RWPE1 (cell line): ENCODE results near the gene OTUD6A.
A peak's percentile ranks its signal among the peaks of the same experiment; 100 is the strongest.

Experiments used
- CTCF ChIA-PET: fragments of 350-600 bp; sonication (Branson Sonifier 250); formaldehyde crosslinking; extraction: SDS; loops from one replicate; lab custom pipeline; 2021; lab: Yijun Ruan, JAX
- POLR2A ChIA-PET: fragments of 400-600 bp; formaldehyde crosslinking; extraction: SDS; loops from one replicate; lab custom pipeline; 2020; ENCODE audit warnings: antibody characterized with exemption; ENCODE audit not compliant: low non-redundant PET; lab: Yijun Ruan, JAX
- DNase-seq: peaks from one replicate; pipeline ENCODE4 v3.0.0; 2012; ENCODE audit warnings: low spot score
- H3K27ac ChIP-seq: fragments of 450-650 bp; 2 replicates; pipeline ENCODE4 v1.5.1; 2017
- TF ChIP-seq, protein P1 (sequence below): fragments of 450-650 bp; conservative IDR thresholded peaks from 2 replicates; pipeline ENCODE4 v1.5.1; 2017; ENCODE audit warnings: low read depth, mild to moderate bottlenecking

The OTUD6A gene

DNA sequence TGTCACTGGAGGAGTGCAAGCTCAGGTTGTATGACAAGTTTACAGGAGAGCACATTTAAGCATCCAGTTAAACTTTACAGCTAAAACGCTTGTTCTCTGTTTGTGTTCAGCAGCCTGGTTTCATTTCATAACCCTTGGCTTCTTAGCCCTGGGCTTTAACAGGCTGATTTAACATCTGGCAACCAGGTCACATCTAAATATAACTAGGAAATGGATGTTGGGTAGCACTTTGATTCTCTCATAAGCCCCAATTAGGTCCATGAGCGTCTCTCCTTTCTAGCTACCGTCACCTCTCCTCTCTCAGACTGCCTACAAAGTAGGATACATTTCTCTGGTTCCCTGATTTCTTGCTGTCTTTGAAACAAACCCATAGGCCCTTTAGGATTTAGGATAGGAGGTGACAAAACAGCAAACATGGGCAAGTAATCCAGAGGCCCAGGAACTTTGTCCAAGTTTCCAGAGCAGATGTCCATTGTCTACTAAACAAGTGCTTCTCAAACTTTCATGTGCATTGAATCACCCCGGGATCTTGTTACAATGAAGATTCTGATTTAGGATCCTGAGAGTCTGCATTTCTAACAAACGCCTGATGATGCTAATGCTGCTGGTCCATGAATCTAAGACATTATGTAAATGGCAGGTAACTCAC is 22.5 kb downstream of the OTUD6A start:
- DNase-seq = no peak
- ChIA-PET POLR2A (no interaction called here), CTCF (no interaction called here)
- TF ChIP-seq, protein P1, sequence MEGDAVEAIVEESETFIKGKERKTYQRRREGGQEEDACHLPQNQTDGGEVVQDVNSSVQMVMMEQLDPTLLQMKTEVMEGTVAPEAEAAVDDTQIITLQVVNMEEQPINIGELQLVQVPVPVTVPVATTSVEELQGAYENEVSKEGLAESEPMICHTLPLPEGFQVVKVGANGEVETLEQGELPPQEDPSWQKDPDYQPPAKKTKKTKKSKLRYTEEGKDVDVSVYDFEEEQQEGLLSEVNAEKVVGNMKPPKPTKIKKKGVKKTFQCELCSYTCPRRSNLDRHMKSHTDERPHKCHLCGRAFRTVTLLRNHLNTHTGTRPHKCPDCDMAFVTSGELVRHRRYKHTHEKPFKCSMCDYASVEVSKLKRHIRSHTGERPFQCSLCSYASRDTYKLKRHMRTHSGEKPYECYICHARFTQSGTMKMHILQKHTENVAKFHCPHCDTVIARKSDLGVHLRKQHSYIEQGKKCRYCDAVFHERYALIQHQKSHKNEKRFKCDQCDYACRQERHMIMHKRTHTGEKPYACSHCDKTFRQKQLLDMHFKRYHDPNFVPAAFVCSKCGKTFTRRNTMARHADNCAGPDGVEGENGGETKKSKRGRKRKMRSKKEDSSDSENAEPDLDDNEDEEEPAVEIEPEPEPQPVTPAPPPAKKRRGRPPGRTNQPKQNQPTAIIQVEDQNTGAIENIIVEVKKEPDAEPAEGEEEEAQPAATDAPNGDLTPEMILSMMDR = no peak
- no peak overlapping the region for H3K27ac ChIP-seq

DNA sequence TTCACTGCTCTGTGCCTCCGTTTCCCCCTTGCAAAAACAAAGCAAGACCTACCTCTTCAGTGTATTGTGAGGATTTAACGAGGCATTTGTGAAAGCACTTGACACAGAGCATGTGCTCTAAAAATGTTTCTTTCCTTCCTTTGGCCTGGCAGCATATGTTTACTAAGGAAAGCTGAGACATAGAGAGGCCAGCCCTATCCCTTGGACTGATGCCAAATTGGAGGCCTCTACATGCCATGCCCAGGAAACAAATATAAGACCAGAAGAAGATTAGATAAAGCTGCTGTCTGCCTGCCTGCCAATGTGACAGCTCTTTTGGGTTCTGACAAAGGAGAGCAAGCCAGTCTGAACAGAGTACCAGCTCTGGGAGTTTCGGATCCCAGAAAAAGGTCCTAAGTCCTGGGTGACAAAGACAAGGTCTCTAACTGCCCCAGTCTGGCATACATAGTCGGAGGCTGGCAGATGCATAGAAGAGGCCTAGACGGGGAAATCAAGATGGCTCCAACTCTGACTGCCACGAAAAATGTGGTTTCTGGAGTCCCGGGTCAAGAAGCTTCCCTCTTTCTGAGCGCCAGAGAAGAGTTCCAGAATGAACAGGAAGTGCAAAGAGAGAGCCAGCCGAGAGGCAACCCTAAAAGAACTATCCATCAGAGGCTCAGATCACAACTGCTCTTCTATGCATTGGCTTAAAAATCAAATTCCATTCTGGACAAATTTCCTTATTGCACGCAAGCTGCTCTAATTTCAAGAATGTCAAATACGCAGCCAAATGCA is 25.8 kb downstream of the OTUD6A start:
- POLR2A ChIA-PET = no interaction called here
- DNase-seq = no peak
- H3K27ac ChIP-seq = no peak overlapping the region
- CTCF ChIA-PET = interaction anchor here (1.4 kb wide), 1 partner anchor 9 kb away, joined by 5 read pairs; no protein-coding TSS in a partner anchor
- TF ChIP-seq, protein P1 = no peak

DNA sequence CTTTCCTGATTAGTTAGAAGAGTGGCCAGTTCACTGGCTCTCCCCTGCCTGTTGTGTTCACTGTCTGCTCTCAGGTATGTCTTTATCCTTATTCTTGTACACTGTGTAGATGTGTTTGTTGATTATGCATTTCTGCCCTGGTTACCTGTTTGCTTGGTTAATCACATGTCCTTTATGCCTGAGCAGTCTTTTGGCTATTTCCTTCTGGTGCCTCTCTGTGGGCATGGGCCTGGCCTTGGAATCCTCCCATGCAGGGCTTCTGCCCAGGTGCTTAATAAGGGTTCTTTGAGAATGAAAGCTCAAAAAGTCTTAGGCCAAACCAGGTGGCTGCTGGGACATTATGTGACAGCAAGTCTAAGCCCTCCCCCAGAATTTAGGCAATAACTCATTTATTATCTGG is 26.5 kb downstream of the OTUD6A start:
- TF ChIP-seq, protein P1 = no peak
- DNase-seq = no peak
- ChIA-PET POLR2A (no interaction called here), CTCF (interaction anchor here (1.4 kb wide), 1 partner anchor 9 kb away, joined by 5 read pairs; no protein-coding TSS in a partner anchor)
- no peak overlapping the region for H3K27ac ChIP-seq

DNA sequence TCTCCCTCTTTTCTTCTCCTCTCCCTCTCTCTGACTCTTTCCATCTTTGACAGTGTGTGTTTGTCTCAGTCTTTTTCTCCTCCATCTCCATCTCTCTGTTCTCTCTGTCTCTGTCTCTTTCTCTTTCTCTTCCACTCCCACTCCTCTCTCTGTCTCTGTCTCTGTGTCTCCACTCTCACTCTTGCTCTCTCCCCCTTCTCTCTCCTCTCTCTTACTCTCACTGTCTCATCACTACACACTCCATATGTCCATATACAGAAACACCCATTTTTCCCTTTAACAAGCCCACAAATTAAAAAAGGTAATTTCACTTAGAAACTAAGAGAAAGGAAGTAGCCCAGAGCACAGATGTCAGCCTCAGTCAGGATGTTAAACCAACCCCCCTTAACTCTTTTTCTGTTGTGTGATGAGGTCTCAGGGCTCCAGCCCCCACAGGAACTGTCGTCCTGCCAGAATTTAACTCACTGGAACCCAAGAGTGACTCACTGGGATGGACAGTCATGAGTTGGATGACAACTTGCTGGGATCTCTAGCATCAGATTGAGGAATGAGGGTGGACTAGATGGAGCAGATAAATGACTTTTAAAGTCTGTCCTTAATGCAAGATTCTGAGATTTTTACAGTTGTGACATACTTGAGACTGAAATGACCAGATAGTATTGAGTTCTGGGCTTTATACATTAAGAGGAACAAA is 27.5 kb downstream of the OTUD6A start:
- TF ChIP-seq, protein P1 = no peak
- ChIA-PET CTCF (no interaction called here), POLR2A (no interaction called here)
- DNase-seq = no peak
- H3K27ac ChIP-seq = no peak overlapping the region

DNA sequence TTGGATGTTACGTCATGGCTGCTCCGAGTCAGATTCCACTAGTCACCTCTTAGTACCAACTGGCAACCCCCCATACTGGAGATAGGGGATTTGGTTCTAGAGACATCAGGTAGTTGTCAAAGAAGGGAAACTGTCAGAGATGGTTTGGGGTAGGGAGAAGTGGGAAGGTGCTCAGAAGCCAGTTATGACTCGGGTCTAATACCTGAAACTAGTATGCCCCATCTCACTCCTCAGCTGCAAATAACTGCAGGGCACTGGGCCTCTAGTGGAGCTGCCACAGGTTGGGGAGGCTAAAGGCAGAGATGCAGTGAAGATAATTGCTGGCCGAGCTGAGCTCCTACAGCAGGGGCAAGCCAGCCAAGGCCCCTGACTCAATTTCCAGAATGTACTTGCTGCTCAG is 30.0 kb downstream of the OTUD6A start:
- ChIA-PET POLR2A (no interaction called here), CTCF (no interaction called here)
- H3K27ac ChIP-seq = no peak overlapping the region
- TF ChIP-seq, protein P1 = no peak
- DNase-seq = no peak

DNA sequence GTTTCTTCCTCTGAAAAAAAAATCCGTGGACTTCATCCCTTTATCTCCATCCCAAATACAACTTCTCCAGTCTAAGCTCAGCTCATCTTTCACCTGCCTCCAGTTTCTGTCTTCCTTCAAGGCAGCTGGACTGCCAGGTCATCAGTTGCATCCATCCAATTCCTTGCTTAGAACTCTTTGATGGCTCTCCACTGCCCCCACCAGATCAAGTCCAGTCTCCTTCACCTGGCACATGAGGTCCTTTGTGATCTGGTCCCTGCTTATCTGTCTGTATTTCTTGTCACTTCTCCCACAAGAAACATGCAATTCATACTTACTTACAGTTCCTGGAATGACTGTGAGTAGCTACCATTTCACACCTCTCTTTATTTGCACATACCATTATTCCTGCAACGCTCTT is 33.8 kb downstream of the OTUD6A start:
- no peak overlapping the region for H3K27ac ChIP-seq
- CTCF ChIA-PET = interaction anchor here (0.6 kb wide), 2 partner anchors 57 to 480 kb away, joined by 3 read pairs; no protein-coding TSS in a partner anchor
- TF ChIP-seq, protein P1 = no peak
- peak; percentile 8 for DNase-seq
- POLR2A ChIA-PET = no interaction called here
